CD4-positive, alpha-beta T cell (primary cell): ENCODE measurements around the gene RPLP2. TPM values are rescaled to one million over a fixed set of nuclear protein-coding genes. Genes with fewer than 3 reads are reported as not detected.

Source experiments
- ATAC-seq: fragments of 200-7000 bp; cut with Tn5 transposase; one replicate; pipeline ENCODE4 v1.10.0; 2022; ENCODE audit warnings: mild to moderate bottlenecking; ENCODE audit not compliant: poor library complexity
- CTCF ChIA-PET: fragments of 350-600 bp; sonication (Branson Sonifier 250); formaldehyde crosslinking; loops from one replicate; lab custom pipeline; 2021; ENCODE audit warnings: antibody characterized with exemption, inconsistent platforms; lab: Charles Lee
- POLR2A ChIA-PET: fragments of 350-600 bp; sonication (Branson Sonifier 250); formaldehyde crosslinking; loops from one replicate; lab custom pipeline; 2021; ENCODE audit warnings: antibody characterized with exemption, inconsistent platforms; lab: Charles Lee
- DNase-seq, 14 experiments: peaks; one replicate each; pipeline ENCODE4 v3.0.0-alpha.2; 2013 to 2020; ENCODE audit warnings: mixed read lengths in 2 of 14
- H3K27ac ChIP-seq, 2 donors: one replicate each; pipeline versions ENCODE4 v1.5.1 to v1.7.0; 2013; ENCODE audit warnings: low read length in 2 of 2, low read depth in 1 of 2, mild to moderate bottlenecking in 1 of 2
- H3K27me3 ChIP-seq, 2 experiments: 1 replicate in 1 of 2; 2 replicates in 1 of 2; pipeline versions ENCODE4 v1.6.1 to v1.7.0; 2013; ENCODE audit warnings: low read length in 2 of 2, control low read depth in 1 of 2, mild to moderate bottlenecking in 1 of 2, moderate library complexity in 1 of 2; ENCODE audit not compliant: insufficient read depth in 2 of 2, control insufficient read depth in 1 of 2
- H3K36me3 ChIP-seq: one replicate; pipeline ENCODE4 v1.6.1; 2013; ENCODE audit warnings: low read length, control low read depth; ENCODE audit not compliant: insufficient read depth
- H3K4me1 ChIP-seq: one replicate; pipeline ENCODE4 v1.6.1; 2013; ENCODE audit warnings: low read length, control low read depth; ENCODE audit not compliant: insufficient read depth
- H3K4me3 ChIP-seq: one replicate; pipeline ENCODE4 v1.5.1; 2013; ENCODE audit warnings: mild to moderate bottlenecking, low read length, moderate library complexity
- H3K9me3 ChIP-seq, 2 experiments: 1 replicate in 1 of 2; 2 replicates in 1 of 2; pipeline versions ENCODE4 v1.6.1 to v1.7.0; 2013; ENCODE audit warnings: low read length in 2 of 2, mild to moderate bottlenecking in 2 of 2, control low read depth in 1 of 2, moderate library complexity in 1 of 2; ENCODE audit not compliant: control insufficient read depth in 1 of 2, insufficient read depth in 1 of 2
- H3K27ac Mint-ChIP-seq: one replicate; pipeline ENCODE4 v1.8.0; 2020; ENCODE audit warnings: mixed read lengths
- H3K27me3 Mint-ChIP-seq: one replicate; pipeline ENCODE4 v1.8.0; 2021; ENCODE audit warnings: mixed read lengths
- H3K36me3 Mint-ChIP-seq: one replicate; pipeline ENCODE4 v1.8.0; 2021; ENCODE audit warnings: low read depth, mixed read lengths
- H3K4me1 Mint-ChIP-seq: one replicate; pipeline ENCODE4 v1.8.0; 2021; ENCODE audit warnings: low read depth, mixed read lengths
- H3K4me3 Mint-ChIP-seq: one replicate; pipeline ENCODE4 v1.8.0; 2020; ENCODE audit warnings: mild to moderate bottlenecking, mixed read lengths
- H3K9me3 Mint-ChIP-seq: one replicate; pipeline ENCODE4 v1.8.0; 2020; ENCODE audit warnings: mixed read lengths
- intact Hi-C, 2 experiments: fragments of 100-400 bp; cut with DNase I in 1 of 2; cut with micrococcal nuclease in 1 of 2; formaldehyde crosslinking; loops; one replicate each; pipeline versions ENCODE4 v1.15.1 to v1.9.0; 2023 to 2025; cut with DNase I, micrococcal nuclease
- total RNA-seq, 174 experiments: library from RNA in 2 of 174; stranded (reverse) in 2 of 174; gene quantifications; one replicate each; pipeline ENCODE4 v1.2.3 and lab custom pipeline; 2021 to 2026
- TF ChIP-seq, protein P1 (sequence below): fragments of 200-600 bp; IDR thresholded peaks from one replicate; pipeline ENCODE4 v1.8.0; 2022; ENCODE audit warnings: antibody characterized with exemption, mild to moderate bottlenecking

RPLP2 gene
- total RNA-seq, 2 experiments from 2014 or later: 5,234 to 5,390 TPM

DNA sequence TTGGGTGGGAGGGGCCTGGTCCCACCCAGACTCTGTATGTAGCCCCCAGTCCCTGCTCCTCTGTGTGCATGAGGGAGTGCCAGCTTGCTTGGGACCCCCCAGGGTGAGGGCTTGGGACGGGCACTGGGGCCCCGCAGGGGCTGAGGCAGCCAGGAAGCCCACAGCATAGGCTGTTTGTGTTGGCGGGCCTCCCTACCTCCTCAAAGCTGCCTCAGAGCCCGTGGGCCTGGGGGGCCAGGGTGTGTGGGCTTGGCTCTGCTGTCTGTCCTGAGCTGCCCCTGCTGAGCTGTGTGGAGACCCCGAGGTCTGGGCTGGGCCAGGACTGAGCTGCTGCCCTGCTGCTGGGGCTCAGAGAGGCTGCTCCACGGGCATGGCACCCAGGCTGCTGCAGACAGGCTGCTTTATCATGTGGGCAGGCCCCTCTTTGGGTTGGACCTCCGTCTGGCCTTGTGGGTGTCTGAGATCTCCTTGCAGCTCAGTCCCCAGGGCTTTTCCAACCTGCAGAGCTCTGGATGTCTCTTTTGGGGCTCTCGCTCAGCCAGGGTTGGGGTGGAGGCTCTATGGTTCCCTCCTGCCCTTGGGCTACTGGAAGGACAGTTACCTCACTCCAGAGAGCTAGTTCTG lies 36.2 kb downstream of the RPLP2 start:
- ATAC-seq (no peak), DNase-seq (no peak)
- CTCF ChIA-PET: no interaction called here
- peaks cover 45% of the 10 kb centered on the region for H3K4me1 ChIP-seq
- H3K27ac ChIP-seq: no peak overlapping the region
- H3K36me3 Mint-ChIP-seq: peaks cover 1% of the 10 kb centered on the region
- no peak overlapping the region for H3K27ac Mint-ChIP-seq
- intact Hi-C loops: loop anchor here (5.0 to 10.0 kb wide), 5 partner anchors 79 to 729 kb away; partner anchors contain the start of genes AP2A2 (in 1 of the 2) and DUSP8 (in 1 of the 2)
- H3K36me3 ChIP-seq: no peaks in the 10 kb centered on the region
- no peak overlapping the region for H3K4me3 ChIP-seq
- H3K4me1 Mint-ChIP-seq: peaks cover 6% of the 10 kb centered on the region
- H3K9me3 ChIP-seq: peaks cover 0 to 7% of the 10 kb centered on the region in 2 experiments
- TF ChIP-seq, protein P1, sequence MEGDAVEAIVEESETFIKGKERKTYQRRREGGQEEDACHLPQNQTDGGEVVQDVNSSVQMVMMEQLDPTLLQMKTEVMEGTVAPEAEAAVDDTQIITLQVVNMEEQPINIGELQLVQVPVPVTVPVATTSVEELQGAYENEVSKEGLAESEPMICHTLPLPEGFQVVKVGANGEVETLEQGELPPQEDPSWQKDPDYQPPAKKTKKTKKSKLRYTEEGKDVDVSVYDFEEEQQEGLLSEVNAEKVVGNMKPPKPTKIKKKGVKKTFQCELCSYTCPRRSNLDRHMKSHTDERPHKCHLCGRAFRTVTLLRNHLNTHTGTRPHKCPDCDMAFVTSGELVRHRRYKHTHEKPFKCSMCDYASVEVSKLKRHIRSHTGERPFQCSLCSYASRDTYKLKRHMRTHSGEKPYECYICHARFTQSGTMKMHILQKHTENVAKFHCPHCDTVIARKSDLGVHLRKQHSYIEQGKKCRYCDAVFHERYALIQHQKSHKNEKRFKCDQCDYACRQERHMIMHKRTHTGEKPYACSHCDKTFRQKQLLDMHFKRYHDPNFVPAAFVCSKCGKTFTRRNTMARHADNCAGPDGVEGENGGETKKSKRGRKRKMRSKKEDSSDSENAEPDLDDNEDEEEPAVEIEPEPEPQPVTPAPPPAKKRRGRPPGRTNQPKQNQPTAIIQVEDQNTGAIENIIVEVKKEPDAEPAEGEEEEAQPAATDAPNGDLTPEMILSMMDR: no peak
- no peaks in the 10 kb centered on the region for H3K9me3 Mint-ChIP-seq
- no peak overlapping the region for H3K4me3 Mint-ChIP-seq
- POLR2A ChIA-PET: interaction anchor here (2.5 to 7.6 kb wide), 2 partner anchors 16 to 26 kb away, joined by 8 to 71 read pairs; partner anchors contain the start of genes CD151, CRACR2B and PNPLA2
- peaks cover 7 to 18% of the 10 kb centered on the region in 2 experiments for H3K27me3 ChIP-seq
- H3K27me3 Mint-ChIP-seq: peaks cover 4% of the 10 kb centered on the region

DNA sequence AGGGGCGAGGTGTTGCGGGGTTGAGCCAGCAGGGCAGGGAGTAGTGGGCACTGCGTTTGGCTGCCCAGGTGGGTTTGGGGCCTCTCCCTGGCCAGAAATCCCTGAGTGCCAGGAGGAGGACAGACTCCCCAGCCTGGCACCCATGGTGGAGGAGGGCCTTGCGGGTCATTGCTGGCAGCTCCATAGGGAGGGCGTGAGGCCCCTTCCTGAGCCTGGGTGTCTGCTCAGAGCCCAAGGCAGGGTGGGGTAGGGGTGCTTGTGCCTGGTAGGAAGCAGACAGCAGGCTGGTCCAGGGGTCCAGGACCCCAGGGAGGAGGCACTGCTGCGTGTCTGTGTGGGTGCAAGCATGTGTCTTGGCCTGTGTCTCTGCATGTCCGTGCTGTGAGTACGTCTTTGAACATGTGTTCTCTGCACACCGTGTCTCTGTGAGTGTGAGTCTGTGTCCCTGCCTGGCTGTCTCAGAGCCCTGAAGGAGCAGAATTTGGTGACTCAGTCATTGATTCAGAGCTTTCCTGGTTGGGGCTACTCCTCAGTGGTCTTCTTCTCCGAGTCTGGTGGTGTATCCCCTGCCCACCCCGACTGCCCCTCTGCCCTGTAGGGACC lies 36.8 kb downstream of the RPLP2 start:
- H3K27ac ChIP-seq: no peak overlapping the region
- H3K27me3 ChIP-seq: peaks cover 7 to 18% of the 10 kb centered on the region in 2 experiments
- CTCF ChIA-PET: no interaction called here
- ATAC-seq (no peak), DNase-seq (no peak)
- peak overlapping the region; percentile 66 for H3K4me3 Mint-ChIP-seq
- peaks cover 4% of the 10 kb centered on the region for H3K4me1 Mint-ChIP-seq
- H3K9me3 Mint-ChIP-seq: no peaks in the 10 kb centered on the region
- peaks cover 38% of the 10 kb centered on the region for H3K4me1 ChIP-seq
- intact Hi-C loops: loop anchor here (5.0 to 10.0 kb wide), 5 partner anchors 78 to 728 kb away; partner anchors contain the start of genes AP2A2 (in 1 of the 2) and DUSP8 (in 1 of the 2)
- H3K9me3 ChIP-seq: peaks cover 0 to 7% of the 10 kb centered on the region in 2 experiments
- no peak overlapping the region for H3K27ac Mint-ChIP-seq
- POLR2A ChIA-PET: interaction anchor here (2.5 to 7.6 kb wide), 2 partner anchors 16 to 27 kb away, joined by 8 to 71 read pairs; partner anchors contain the start of genes CD151, CRACR2B and PNPLA2
- TF ChIP-seq, protein P1: no peak
- H3K27me3 Mint-ChIP-seq: peaks cover 4% of the 10 kb centered on the region
- no peaks in the 10 kb centered on the region for H3K36me3 ChIP-seq
- H3K36me3 Mint-ChIP-seq: no peaks in the 10 kb centered on the region
- no peak overlapping the region for H3K4me3 ChIP-seq

- TF ChIP-seq, protein P1: no peak
- Histone ChIP-seq H3K4me1 (peaks cover 35% of the 10 kb centered on the region), H3K4me3 (no peak overlapping the region), H3K27ac (no peak overlapping the region), H3K36me3 (no peaks in the 10 kb centered on the region), H3K27me3 (peaks cover 7 to 18% of the 10 kb centered on the region in 2 experiments), H3K9me3 (peaks cover 0 to 7% of the 10 kb centered on the region in 2 experiments)
- peak in 1 of 14 experiments; percentile 38 for DNase-seq
- ChIA-PET CTCF (interaction anchor here (1.3 to 1.9 kb wide), 2 partner anchors 28 to 203 kb away, joined by 7 to 11 read pairs; partner anchors contain the start of gene PNPLA2), POLR2A (interaction anchor here (0.8 to 2.5 kb wide), 3 partner anchors 21 to 28 kb away, joined by 3 to 8 read pairs (median 4); partner anchors contain the start of gene PNPLA2)
- peaks cover 4% of the 10 kb centered on the region for H3K27me3 Mint-ChIP-seq
- H3K4me1 Mint-ChIP-seq: peaks cover 4% of the 10 kb centered on the region
- ATAC-seq: no peak
- H3K9me3 Mint-ChIP-seq: no peaks in the 10 kb centered on the region
- H3K4me3 Mint-ChIP-seq: no peak overlapping the region
- intact Hi-C loops: loop anchor here (1.0 to 10.0 kb wide), 7 partner anchors 77 to 727 kb away; partner anchors contain the start of genes AP2A2 (in 2 of the 2) and DUSP8 (in 1 of the 2)
- H3K27ac Mint-ChIP-seq: no peak overlapping the region
- no peaks in the 10 kb centered on the region for H3K36me3 Mint-ChIP-seq
These were observed 38.1 kb downstream of the RPLP2 start for GRCh38 chr11:847876-848275.
